H1 (cell line): Measurements from ENCODE around the gene ATR. TPM values are rescaled to one million over a fixed set of nuclear protein-coding genes. Genes with fewer than 3 reads are reported as not detected.

Experiments
- BACH1 ChIP-seq: IDR thresholded peaks from 2 replicates; pipeline ENCODE4 v1.6.1; 2012; ENCODE audit warnings: low read length, improper control_type of control experiment
- CBX5 ChIP-seq: fragments of 300-800, 300-1000 bp; sonication (generic); IDR thresholded peaks from 2 replicates; pipeline ENCODE4 v1.7.1; 2016; ENCODE audit warnings: antibody characterized with exemption, low read length, low read depth
- CEBPB ChIP-seq: IDR thresholded peaks from 2 replicates; pipeline ENCODE4 v1.6.1; 2012; ENCODE audit warnings: low read depth, low read length
- CHD1 ChIP-seq: IDR thresholded peaks from 2 replicates; pipeline ENCODE4 v1.6.1; 2012; ENCODE audit warnings: low read depth, low read length, improper control_type of control experiment
- EP300 ChIP-seq, 2 experiments: IDR thresholded peaks; 1 replicate in 1 of 2; 2 replicates in 1 of 2; pipeline ENCODE4 v1.6.1; 2011 to 2012; ENCODE audit warnings: low read depth in 2 of 2, low read length in 2 of 2, mild to moderate bottlenecking in 2 of 2, borderline replicate concordance in 1 of 2, inconsistent platforms in 1 of 2, moderate library complexity in 1 of 2
- EZH2 ChIP-seq: fragments of 200-600 bp; sonication (generic); IDR thresholded peaks from 2 replicates; pipeline ENCODE4 v1.7.1; 2012; ENCODE audit warnings: low read depth, mild to moderate bottlenecking, moderate library complexity, low read length, inconsistent platforms; ENCODE audit not compliant: severe bottlenecking
- HDAC2 ChIP-seq, 2 experiments: fragments of 300-600 bp in 1 of 2; sonication (generic) in 1 of 2; IDR thresholded peaks; 2 replicates each; pipeline ENCODE4 v1.6.1; 2011 to 2012; ENCODE audit warnings: low read depth in 2 of 2, low read length in 2 of 2, mild to moderate bottlenecking in 2 of 2, moderate library complexity in 2 of 2, borderline replicate concordance in 1 of 2, inconsistent platforms in 1 of 2
- KDM5A ChIP-seq: fragments of 200-600 bp; IDR thresholded peaks from 2 replicates; pipeline ENCODE4 v1.7.1; 2012; ENCODE audit warnings: mild to moderate bottlenecking, low read length, inconsistent platforms, mixed read lengths
- NANOG ChIP-seq: IDR thresholded peaks from 2 replicates; pipeline ENCODE4 v1.6.1; 2011; ENCODE audit warnings: low read length, low read depth, mild to moderate bottlenecking, inconsistent platforms; ENCODE audit not compliant: insufficient read depth, poor library complexity, severe bottlenecking
- NRF1 ChIP-seq: IDR thresholded peaks from 2 replicates; pipeline ENCODE4 v1.6.1; 2011; ENCODE audit warnings: mild to moderate bottlenecking, low read depth, low read length, improper control_type of control experiment
- POU5F1 ChIP-seq: IDR thresholded peaks from 2 replicates; pipeline ENCODE4 v1.6.1; 2011; ENCODE audit warnings: low read depth, mild to moderate bottlenecking, low read length, moderate library complexity
- RAD21 ChIP-seq, 2 experiments: IDR thresholded peaks in 1 of 2; conservative IDR thresholded peaks in 1 of 2; 2 replicates each; pipeline ENCODE4 v1.6.1; 2011; ENCODE audit warnings: low read depth in 2 of 2, low read length in 2 of 2, improper control_type of control experiment in 1 of 2, inconsistent platforms in 1 of 2, mild to moderate bottlenecking in 1 of 2, moderate library complexity in 1 of 2
- RFX5 ChIP-seq: IDR thresholded peaks from 2 replicates; pipeline ENCODE4 v1.6.1; 2011; ENCODE audit warnings: low read depth, low read length, improper control_type of control experiment, borderline replicate concordance
- SAP30 ChIP-seq: fragments of 300-600 bp; sonication (generic); IDR thresholded peaks from 2 replicates; pipeline ENCODE4 v1.7.1; 2012; ENCODE audit warnings: low read length, moderate library complexity, mild to moderate bottlenecking, inconsistent platforms; ENCODE audit not compliant: insufficient read depth, insufficient replicate concordance
- SIN3A ChIP-seq, 2 experiments: IDR thresholded peaks in 1 of 2; conservative IDR thresholded peaks in 1 of 2; 2 replicates each; pipeline ENCODE4 v1.6.1; 2011 to 2012; ENCODE audit warnings: low read length in 2 of 2, improper control_type of control experiment in 1 of 2, low read depth in 1 of 2, mild to moderate bottlenecking in 1 of 2
- SIRT6 ChIP-seq: IDR thresholded peaks from one replicate; pipeline ENCODE4 v1.7.1; 2012; ENCODE audit warnings: low read length, inconsistent platforms
- SP1 ChIP-seq: IDR thresholded peaks from 2 replicates; pipeline ENCODE4 v1.6.1; 2011; ENCODE audit warnings: low read depth, low read length
- SP2 ChIP-seq: IDR thresholded peaks from 2 replicates; pipeline ENCODE4 v1.6.1; 2012; ENCODE audit warnings: mild to moderate bottlenecking, low read length, inconsistent platforms
- polyA plus RNA-seq, 7 experiments: library from polyadenylated mRNA; depleted of rRNA in 3 of 7; stranded (reverse) in 5 of 7; unstranded in 2 of 7; fragments of >200 nt in 5 of 7; fragments of 200-250 nt in 2 of 7; gene quantifications; 1 replicate in 5 of 7; 2 replicates in 1 of 7; 4 replicates in 1 of 7; pipeline versions ENCODE4 v1.2.1 to v1.2.3, GENCODE V29; 2011 to 2013; ENCODE audit warnings: missing spikeins in 2 of 7, mixed read lengths in 2 of 7
- total RNA-seq: library from RNA; stranded (reverse); fragmentation: NEBNext Ultra II Directional; extraction: Animal tissue kit (Norgen Biotek cat#: 25700); gene quantifications from 2 replicates; pipeline ENCODE4 v1.2.1, GENCODE V29; 2021
- TF ChIP-seq, protein P1 (sequence below): IDR thresholded peaks from 2 replicates; pipeline ENCODE4 v1.6.1; 2012; ENCODE audit warnings: low read length, inconsistent platforms
- TF ChIP-seq, protein P2 (sequence below): IDR thresholded peaks from 2 replicates; pipeline ENCODE4 v1.6.1; 2012; ENCODE audit warnings: inconsistent platforms

The ATR gene
- total and polyA plus RNA-seq, 2 of the 8 experiments (the other 6 are each of a cell fraction or from before 2014, with no cell fraction given), result 8.4 to 23.2 TPM

DNA sequence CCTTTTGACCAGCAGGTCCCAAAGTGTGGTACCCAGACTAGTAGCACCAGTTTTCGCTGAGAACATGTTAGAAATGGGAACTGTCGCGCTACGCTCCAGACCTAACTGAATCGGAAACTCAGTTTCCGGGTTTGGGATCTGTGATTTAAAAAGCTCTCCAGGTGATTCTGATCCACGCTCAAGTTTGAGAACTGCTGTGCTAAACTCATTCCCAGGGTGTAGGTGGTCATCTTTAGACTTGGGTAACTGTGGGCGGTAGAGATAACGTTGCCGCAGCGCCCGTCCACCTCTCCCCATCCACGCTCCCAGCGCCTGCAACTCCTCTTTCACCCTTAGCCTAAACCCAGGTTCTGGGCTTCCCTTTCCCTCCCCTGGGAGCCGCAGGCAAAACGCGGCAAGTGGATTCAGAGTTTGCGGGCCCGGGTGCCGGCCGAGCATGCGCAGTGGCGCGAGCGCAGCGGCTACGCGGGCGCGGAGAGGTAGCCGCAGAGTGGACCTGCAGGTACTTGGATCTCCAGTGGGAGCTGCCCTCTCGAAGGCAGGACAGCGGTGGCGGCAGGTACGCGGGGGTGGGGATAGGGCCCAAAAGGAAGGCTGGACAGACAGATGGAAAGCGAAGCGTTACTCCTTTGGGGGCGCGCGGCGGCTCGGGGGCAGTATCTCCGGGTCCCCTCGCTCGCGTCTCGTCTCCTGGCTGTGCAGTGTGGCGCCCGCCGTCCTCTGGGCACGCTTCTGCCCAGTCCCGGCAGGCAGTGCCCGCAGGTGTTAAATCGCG lies 17.6 kb upstream of the ATR start, which contains the start of gene PLS1 (continued):
- TF ChIP-seq, protein P1, sequence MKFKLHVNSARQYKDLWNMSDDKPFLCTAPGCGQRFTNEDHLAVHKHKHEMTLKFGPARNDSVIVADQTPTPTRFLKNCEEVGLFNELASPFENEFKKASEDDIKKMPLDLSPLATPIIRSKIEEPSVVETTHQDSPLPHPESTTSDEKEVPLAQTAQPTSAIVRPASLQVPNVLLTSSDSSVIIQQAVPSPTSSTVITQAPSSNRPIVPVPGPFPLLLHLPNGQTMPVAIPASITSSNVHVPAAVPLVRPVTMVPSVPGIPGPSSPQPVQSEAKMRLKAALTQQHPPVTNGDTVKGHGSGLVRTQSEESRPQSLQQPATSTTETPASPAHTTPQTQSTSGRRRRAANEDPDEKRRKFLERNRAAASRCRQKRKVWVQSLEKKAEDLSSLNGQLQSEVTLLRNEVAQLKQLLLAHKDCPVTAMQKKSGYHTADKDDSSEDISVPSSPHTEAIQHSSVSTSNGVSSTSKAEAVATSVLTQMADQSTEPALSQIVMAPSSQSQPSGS, result no peak
- TF ChIP-seq CHD1, result no peak
- peak; percentile 90 for TF ChIP-seq NRF1
- TF ChIP-seq POU5F1, result no peak
- TF ChIP-seq SIRT6, result no peak
- 0 out of 3 replicates have a peak, but pooled peaks of 1 of the 2 experiments have one; percentile 34 for TF ChIP-seq EP300 (IDR thresholded peaks at IDR 0.05; ENCODE audit: borderline replicate concordance in 1 of 2, low read depth in 2 of 2, low read length in 2 of 2)
- TF ChIP-seq, protein P2, sequence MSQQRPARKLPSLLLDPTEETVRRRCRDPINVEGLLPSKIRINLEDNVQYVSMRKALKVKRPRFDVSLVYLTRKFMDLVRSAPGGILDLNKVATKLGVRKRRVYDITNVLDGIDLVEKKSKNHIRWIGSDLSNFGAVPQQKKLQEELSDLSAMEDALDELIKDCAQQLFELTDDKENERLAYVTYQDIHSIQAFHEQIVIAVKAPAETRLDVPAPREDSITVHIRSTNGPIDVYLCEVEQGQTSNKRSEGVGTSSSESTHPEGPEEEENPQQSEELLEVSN, result peak; percentile 78
- TF ChIP-seq NANOG, result no peak
- no peak for TF ChIP-seq CBX5
- TF ChIP-seq BACH1, result no peak
- 0 out of 2 replicates have a peak, but pooled peaks have one; percentile 24 for TF ChIP-seq CEBPB
- no peak for TF ChIP-seq SP2
- TF ChIP-seq SIN3A (conservative IDR thresholded peaks at IDR 0.05 in 1 of 2, IDR thresholded peaks at IDR 0.05 in 1 of 2; ENCODE audit: low read depth in 1 of 2, low read length in 2 of 2), result peak in 1 of 2 experiments; percentile 75; a peak in 2 of 4 replicates
- peak in 1 of 2 experiments; percentile 3; a peak in 1 of 4 replicates for TF ChIP-seq RAD21 (IDR thresholded peaks at IDR 0.05 in 1 of 2, conservative IDR thresholded peaks at IDR 0.05 in 1 of 2; ENCODE audit: low read depth in 2 of 2, low read length in 2 of 2)
- TF ChIP-seq EZH2, result no peak
- no peak for TF ChIP-seq SAP30
- TF ChIP-seq HDAC2 (IDR thresholded peaks at IDR 0.05; ENCODE audit: borderline replicate concordance in 1 of 2, low read depth in 2 of 2, low read length in 2 of 2), result peak; percentile 50 to 84; a peak in 2 of 4 replicates
- TF ChIP-seq SP1, result peak; percentile 96
- TF ChIP-seq RFX5, result peak; percentile 34; the same call in 1 of the 2 replicates
- TF ChIP-seq KDM5A, result no peak
